Germinal center (tissue), 1 donor: Measurements from ENCODE around the gene MBP.
A peak's percentile ranks its signal among the peaks of the same experiment; 100 is the strongest.
"Not testable (repeated sequence)": the region's sequence is repeated elsewhere in the genome, so short reads cannot be mapped to it uniquely, and the experiment has no call there.

ENCODE experiments used
- DNase-seq: peaks from one replicate; pipeline ENCODE4 v3.0.0; 2012; ENCODE audit warnings: mixed read lengths, low spot score

Gene MBP

GRCh38 chr18:77004555-77005380 is 127.8 kb downstream of the MBP start:
- no peak for DNase-seq

- DNase-seq, result no peak
Measured at GRCh38 chr18:77003316-77003715, 129.3 kb downstream of the MBP start.

GRCh38 chr18:77002496-77002895 is 130.1 kb downstream of the MBP start:
- no peak for DNase-seq

DNA sequence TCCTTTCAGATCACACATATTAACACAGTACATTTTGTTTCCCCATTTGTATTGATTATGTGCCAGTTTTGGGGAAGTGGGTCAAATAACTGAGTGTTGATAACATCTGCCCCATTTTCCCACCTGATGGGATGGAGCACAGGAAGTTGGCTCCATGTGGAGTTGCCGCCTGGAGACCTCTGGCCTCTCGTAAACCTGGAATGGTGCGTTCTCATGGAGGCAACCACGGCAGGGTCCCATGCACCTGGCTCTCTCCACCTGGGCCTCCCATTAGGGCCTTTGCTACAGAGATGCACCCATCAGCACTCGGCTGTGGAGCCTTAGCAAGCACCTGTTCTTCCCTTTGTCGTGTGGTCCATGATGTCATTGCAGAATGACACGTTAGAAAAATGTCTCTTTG is 130.6 kb downstream of the MBP start:
- no peak for DNase-seq

DNA sequence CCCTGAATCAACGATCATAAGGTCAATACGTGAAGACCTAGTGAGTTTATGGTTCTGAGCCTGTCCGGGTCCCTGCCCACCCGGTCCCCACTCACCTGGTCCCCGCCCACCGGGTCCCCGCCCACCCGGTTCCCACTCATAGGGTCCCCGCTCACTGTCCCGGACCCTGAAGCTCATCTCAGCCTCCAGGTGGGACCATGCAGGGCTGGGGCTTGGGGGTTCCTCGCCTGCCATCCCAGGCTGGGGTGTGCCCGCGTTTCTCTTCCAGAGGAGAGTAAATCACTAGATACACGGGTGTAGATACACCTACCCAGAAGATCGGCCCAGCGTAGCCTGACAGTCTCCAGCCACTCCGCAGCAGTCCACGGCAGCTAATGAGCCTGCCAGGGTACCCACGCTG is 131.5 kb downstream of the MBP start:
- no peak for DNase-seq

DNA sequence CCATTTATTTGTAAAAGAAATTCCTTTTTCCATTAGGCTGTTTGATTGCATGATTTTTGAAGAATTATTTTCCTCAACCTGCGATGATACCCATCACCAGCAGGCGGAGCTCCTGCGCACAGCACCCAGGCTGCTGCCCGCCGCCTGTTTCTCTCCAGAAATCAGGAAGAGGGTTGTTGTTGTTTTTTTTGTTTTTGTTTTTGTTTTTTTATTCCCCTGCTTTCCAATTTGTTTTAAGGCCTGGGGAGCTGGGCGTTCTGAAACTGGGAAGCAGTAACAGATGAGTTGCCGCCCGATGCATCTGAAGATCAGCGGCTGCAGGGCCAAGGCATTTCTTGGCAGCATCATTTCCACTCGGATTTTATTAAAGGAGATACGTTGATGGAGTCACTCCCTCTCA is 132.1 kb downstream of the MBP start:
- peak; percentile 63 for DNase-seq

DNA sequence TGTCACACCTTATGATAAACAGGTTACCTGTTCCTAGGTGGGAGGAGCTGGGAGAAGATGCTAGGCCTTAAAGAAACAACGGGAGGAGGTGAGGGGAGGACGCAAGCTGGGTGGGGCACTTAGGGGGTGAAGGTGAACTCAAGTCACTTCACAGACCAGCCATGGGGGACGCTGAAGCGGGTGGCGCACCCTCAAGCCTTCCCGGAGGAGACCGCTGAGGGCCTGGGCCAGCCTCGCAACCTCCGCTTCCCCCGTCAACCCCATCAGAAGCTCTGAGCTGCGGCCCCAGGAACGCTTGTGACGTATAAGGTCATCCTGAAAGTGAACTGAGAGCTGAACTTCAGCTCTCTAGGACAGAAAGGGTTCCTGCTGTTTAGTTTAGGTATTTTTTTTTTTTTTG is 133.5 kb downstream of the MBP start:
- DNase-seq, result no peak

DNA sequence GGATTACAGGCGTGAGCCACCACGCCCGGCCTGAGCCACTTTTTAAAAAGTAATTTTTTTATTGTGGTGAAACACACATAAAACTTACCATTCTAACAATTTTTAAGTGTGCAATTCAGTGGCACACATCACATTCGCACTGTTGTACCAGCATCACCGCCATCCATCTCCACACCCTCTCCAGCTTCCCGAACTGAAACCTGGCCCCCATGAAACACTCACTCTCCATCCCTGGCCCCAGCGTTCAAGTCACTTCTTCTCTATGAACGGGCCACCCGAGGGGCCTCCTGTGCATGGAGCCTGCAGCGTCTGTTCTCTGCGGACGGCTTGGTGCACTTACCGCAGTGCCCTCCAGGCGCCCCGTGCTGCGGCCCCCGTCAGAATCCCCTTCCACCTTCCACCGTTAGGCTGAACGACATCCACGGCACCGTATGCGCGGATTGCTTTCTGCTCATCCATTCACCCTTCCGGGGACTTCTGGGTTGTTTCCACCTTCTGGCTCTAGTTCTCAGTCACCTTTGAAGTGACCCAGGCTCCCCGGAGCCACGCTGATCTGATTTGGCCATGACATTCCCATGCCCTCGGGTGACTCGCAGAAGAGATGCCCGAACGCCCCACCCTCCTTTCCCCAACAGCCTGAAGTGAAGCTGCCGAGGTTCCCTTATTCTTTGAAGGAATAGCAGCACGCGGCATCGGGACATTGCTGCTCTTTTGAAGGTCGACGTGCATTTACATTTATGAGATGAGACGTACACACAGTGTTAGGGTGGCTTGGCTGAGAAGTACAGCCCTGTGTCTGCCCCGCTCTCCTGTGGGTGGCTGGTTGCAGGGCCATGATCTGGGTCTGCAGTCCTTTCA is 134.4 kb downstream of the MBP start:
- no peak for DNase-seq

DNA sequence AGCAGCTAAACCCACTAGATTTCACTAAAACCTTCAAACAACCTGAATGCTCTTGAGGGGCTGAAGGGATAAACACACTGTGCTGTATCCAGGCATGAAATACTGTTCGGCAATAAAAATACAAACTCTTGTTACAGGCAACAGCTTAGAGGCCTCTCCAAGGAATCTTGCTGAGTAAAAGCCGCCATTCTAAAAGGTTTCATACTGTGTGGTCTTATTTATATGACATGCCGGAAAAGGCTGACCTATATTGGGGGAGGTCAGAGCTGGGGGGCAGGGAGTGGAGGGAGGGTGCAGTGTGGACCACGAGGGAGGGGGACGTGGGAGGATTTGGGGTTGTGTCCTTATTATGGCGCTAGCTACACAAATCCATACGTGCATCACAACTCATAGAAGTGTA is 136.2 kb downstream of the MBP start:
- DNase-seq, result no peak

GRCh38 chr18:76995896-76996295 is 136.7 kb downstream of the MBP start:
- no peak for DNase-seq

- DNase-seq, result no peak
Measured at GRCh38 chr18:76994086-76994654, 138.4 kb downstream of the MBP start.

DNA sequence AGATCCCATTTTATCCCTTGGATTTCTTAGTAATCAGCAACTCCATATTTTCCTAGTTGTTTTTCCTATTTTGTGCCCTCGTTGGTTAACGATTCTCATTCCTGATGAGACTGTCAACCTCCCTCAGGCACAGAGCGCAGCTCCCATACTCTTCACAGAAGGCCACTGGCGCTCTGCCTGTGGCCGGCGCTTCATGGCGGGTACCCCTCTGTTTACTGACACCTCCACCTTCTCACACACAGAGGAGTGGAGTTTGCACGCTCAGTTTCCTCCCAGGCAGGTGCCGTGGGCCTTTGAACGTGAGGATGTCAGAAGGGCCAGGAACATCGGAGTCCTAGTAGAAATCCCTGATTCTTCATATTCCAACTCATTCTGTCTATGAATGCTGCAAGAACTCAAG is 139.0 kb downstream of the MBP start:
- DNase-seq, result no peak

DNA sequence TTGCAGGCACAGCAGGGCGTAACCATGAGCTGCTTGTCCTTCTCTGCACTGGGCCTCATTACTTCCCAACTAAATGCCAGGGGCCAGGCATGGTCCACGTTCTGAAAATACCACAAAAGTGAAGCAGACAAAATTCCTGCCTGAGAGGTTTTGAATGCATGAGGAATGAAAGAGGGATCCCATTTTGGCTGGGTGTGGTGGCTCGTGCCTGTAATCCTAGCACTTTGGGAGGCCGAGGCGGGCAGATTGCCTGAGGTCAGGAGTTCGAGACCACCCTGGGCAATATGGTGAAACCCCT is 139.5 kb downstream of the MBP start:
- no peak for DNase-seq

GRCh38 chr18:76992226-76993084 is 140.1 kb downstream of the MBP start:
- DNase-seq, result no peak

GRCh38 chr18:76991021-76991688 is 141.4 kb downstream of the MBP start:
- DNase-seq, result no peak

DNA sequence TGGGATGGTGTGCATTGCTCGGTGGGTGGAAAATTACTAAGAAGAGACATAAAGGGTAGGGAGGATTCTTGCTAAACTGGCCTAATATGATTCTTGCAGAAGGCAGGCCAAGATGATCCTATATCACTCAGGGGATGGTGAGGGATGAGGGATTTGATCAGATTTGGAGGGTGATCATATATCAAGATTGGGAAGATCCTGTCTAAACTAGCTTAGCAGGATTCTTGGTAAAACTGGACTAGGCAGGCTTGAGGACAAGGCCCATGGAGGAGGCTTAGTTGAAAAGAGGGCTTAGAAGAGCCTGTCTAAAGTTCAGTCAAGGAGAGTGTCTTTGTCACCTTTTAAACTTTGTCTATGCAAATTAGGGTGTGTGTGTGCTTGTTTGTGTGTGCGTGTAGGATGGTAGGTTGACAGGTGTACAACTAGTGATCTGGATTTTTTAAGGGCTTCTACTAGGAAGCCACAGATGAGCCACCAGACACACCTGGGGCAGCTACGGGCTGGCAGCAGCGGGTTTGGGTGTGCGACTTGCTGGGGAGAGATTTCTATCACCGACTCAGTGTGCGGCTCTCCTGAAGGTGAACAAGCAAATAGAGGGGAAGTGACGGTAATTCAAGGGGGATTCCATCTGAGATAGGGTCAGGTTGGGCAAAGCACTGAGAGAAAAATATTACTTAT is 142.1 kb downstream of the MBP start:
- DNase-seq, result not testable (repeated sequence)

DNA sequence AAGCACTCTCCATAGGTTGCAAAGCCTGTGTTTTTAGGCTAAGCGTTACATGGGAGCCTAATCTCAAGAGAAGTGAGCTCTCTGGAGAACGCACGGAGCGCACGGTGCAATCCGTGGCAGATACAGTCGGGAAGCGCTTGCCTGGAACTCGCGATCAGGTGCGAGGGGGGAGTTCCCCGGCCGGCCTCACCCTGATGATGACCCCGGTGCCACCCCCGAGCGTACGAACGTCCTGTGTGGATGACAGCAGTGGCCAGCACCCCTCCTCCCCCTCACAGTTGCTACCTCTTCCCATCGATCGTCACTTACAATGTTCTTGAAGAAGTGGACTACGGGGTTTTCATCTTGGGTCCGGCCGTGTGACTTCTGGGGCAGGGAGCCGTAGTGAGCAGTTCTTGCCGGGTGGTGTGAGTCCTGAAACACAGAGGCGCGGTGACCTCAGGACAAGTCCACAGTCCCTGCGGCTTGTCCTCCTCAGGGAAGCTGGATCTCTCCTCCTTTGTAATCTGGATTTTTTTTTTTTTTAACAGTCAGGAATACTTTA is 142.9 kb downstream of the MBP start:
- no peak for DNase-seq

- no peak for DNase-seq
Measured at GRCh38 chr18:76988827-76989646, 143.5 kb downstream of the MBP start.

- DNase-seq, result no peak
Measured at GRCh38 chr18:76988031-76988826, 144.4 kb downstream of the MBP start.
